MCF 10A (cell line): Measurements from ENCODE around the gene TCF4. TPM values are rescaled to one million over a fixed set of nuclear protein-coding genes. Genes with fewer than 3 reads are reported as not detected.

ENCODE experiments used
- BruUV-seq: library from RNA; stranded (reverse); fragments of 400-500 nt; replicated peaks from 2 replicates; lab custom pipeline; 2021; lab: Mats Ljungman, UMichigan
- CTCF ChIA-PET: fragments of 300-600 bp; sonication (Branson Sonifier 250); formaldehyde crosslinking; extraction: SDS; loops from one replicate; lab custom pipeline; 2021; ENCODE audit warnings: antibody characterized with exemption, inconsistent platforms; lab: Yijun Ruan, JAX
- POLR2A ChIA-PET: fragments of 300-600, 350-650 bp; sonication (Branson Sonifier 250); formaldehyde crosslinking; extraction: SDS; loops from one replicate; lab custom pipeline; 2020; ENCODE audit warnings: antibody characterized with exemption, inconsistent platforms; lab: Yijun Ruan, JAX
- DNase-seq: peaks from one replicate; pipeline ENCODE4 v3.0.0-alpha.2; 2018; ENCODE audit not compliant: unreplicated experiment
- H3K27ac Mint-ChIP-seq: one replicate; pipeline ENCODE4 v1.8.0; 2022; ENCODE audit warnings: mild to moderate bottlenecking, low read depth, mixed read lengths; ENCODE audit not compliant: unreplicated experiment
- H3K27me3 Mint-ChIP-seq: one replicate; pipeline ENCODE4 v1.8.0; 2022; ENCODE audit warnings: mixed read lengths; ENCODE audit not compliant: insufficient read depth, unreplicated experiment
- H3K36me3 Mint-ChIP-seq: one replicate; pipeline ENCODE4 v1.8.0; 2022; ENCODE audit warnings: mild to moderate bottlenecking, moderate library complexity, mixed read lengths; ENCODE audit not compliant: insufficient read depth, unreplicated experiment
- H3K4me1 Mint-ChIP-seq: one replicate; pipeline ENCODE4 v1.8.0; 2022; ENCODE audit warnings: mixed read lengths; ENCODE audit not compliant: insufficient read depth, unreplicated experiment
- H3K4me3 Mint-ChIP-seq: one replicate; pipeline ENCODE4 v1.8.0; 2022; ENCODE audit warnings: mild to moderate bottlenecking, moderate library complexity, mixed read lengths; ENCODE audit not compliant: unreplicated experiment
- H3K9me3 Mint-ChIP-seq: one replicate; pipeline ENCODE4 v1.8.0; 2022; ENCODE audit warnings: mixed read lengths; ENCODE audit not compliant: unreplicated experiment
- intact Hi-C: fragments of 100-400 bp; cut with micrococcal nuclease; formaldehyde crosslinking; loops from 2 replicates; pipeline ENCODE4 v1.14.1; 2022
- total RNA-seq: library from RNA; stranded (reverse); gene quantifications from 2 replicates; pipeline ENCODE4 v1.2.3, GENCODE V29; 2022
- TF ChIP-seq, protein P1 (sequence below): fragments of 200-600 bp; IDR thresholded peaks from one replicate; pipeline ENCODE4 v1.8.0; 2022; ENCODE audit warnings: antibody characterized with exemption, mild to moderate bottlenecking; ENCODE audit not compliant: unreplicated experiment

Gene TCF4
- total RNA-seq, 1 experiment from 2014 or later = 6.2 TPM

DNA sequence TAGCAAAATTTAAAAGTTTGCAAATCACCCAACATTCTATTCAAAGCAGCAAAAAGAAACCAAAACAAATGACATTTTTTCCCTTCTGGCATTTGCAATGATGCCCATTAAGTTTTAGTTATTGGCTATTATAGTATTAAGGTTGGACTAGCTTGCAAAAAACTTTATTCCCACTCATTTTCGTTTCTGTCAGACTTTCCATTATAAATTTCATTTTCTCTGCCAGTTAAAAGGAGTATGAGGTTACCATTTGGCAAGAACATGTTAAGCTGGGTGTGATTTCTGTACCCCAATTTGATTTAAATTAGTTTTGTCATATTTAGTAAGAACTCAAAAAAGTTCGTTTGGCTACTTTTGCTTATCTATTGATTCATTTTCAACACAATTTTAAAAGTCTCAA is 187.9 kb downstream of the TCF4 start:
- TF ChIP-seq, protein P1, sequence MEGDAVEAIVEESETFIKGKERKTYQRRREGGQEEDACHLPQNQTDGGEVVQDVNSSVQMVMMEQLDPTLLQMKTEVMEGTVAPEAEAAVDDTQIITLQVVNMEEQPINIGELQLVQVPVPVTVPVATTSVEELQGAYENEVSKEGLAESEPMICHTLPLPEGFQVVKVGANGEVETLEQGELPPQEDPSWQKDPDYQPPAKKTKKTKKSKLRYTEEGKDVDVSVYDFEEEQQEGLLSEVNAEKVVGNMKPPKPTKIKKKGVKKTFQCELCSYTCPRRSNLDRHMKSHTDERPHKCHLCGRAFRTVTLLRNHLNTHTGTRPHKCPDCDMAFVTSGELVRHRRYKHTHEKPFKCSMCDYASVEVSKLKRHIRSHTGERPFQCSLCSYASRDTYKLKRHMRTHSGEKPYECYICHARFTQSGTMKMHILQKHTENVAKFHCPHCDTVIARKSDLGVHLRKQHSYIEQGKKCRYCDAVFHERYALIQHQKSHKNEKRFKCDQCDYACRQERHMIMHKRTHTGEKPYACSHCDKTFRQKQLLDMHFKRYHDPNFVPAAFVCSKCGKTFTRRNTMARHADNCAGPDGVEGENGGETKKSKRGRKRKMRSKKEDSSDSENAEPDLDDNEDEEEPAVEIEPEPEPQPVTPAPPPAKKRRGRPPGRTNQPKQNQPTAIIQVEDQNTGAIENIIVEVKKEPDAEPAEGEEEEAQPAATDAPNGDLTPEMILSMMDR = no peak
- no peaks in the 10 kb centered on the region for H3K27me3 Mint-ChIP-seq
- POLR2A ChIA-PET = interaction anchor here (0.6 kb wide), 1 partner anchor 82 kb away, joined by 3 read pairs; no protein-coding TSS in a partner anchor
- H3K36me3 Mint-ChIP-seq = no peaks in the 10 kb centered on the region
- intact Hi-C loops = no loop called here
- BruUV-seq = no TSS peak
- H3K4me1 Mint-ChIP-seq = peaks cover 1% of the 10 kb centered on the region
- DNase-seq = no peak
- CTCF ChIA-PET = interaction anchor here (2.0 kb wide), 1 partner anchor 15 kb away, joined by 12 read pairs; no protein-coding TSS in a partner anchor
- no peak overlapping the region for H3K27ac Mint-ChIP-seq
- no peaks in the 10 kb centered on the region for H3K9me3 Mint-ChIP-seq
- no peak overlapping the region for H3K4me3 Mint-ChIP-seq

DNA sequence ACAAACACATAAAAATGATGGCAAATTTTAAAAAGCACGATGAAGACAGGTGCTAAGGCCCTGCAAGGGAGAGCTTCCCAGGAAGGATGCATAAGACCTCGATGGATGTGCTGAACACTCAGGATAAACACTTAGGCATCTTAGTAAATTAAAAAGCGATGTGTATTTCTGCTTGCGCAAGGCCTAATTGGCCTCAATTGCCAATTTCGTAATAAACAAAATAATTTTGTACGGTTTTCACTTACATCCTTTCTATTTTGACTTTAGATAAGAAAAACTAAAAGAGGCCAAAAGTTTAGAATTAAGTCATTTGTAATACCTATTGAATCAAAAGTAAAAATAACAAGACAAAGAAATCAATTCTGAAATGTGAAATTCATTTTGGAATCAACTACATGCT is 189.1 kb downstream of the TCF4 start:
- H3K4me1 Mint-ChIP-seq = no peaks in the 10 kb centered on the region
- POLR2A ChIA-PET = no interaction called here
- TF ChIP-seq, protein P1 = no peak
- no TSS peak for BruUV-seq
- DNase-seq = no peak
- intact Hi-C loops = no loop called here
- no peaks in the 10 kb centered on the region for H3K27me3 Mint-ChIP-seq
- H3K27ac Mint-ChIP-seq = no peak overlapping the region
- CTCF ChIA-PET = no interaction called here
- H3K36me3 Mint-ChIP-seq = no peaks in the 10 kb centered on the region
- no peak overlapping the region for H3K4me3 Mint-ChIP-seq
- no peaks in the 10 kb centered on the region for H3K9me3 Mint-ChIP-seq

DNA sequence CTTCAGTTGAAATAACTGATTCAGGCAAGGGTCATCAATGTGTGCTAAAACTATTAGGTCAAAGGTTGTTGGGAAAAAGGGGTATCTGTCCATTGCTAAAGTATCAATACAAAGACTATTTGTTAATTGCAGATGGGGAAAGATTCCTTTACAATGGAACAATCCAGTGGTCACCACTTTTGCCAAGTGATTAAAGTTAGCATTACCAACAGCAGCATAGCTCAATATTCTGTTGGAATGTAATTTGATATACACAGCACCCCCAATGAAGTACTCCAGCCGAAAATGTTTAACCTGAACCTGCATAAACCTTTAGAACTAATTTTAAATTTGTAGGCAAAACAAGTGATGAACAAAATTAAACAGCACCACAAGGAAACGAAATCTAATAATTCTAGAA is 191.0 kb downstream of the TCF4 start:
- Mint-ChIP-seq H3K27me3 (no peaks in the 10 kb centered on the region), H3K9me3 (no peaks in the 10 kb centered on the region), H3K4me3 (no peak overlapping the region), H3K27ac (no peak overlapping the region), H3K36me3 (no peaks in the 10 kb centered on the region), H3K4me1 (no peaks in the 10 kb centered on the region)
- TF ChIP-seq, protein P1 = no peak
- no peak for DNase-seq
- intact Hi-C loops = no loop called here
- POLR2A ChIA-PET = interaction anchor here (0.7 kb wide), 1 partner anchor 1168 kb away, joined by 3 read pairs; no protein-coding TSS in a partner anchor
- no TSS peak for BruUV-seq
- CTCF ChIA-PET = interaction anchor here (0.6 to 1.0 kb wide), 6 partner anchors 9 to 975 kb away, joined by 3 to 4 read pairs (median 4); no protein-coding TSS in a partner anchor

DNA sequence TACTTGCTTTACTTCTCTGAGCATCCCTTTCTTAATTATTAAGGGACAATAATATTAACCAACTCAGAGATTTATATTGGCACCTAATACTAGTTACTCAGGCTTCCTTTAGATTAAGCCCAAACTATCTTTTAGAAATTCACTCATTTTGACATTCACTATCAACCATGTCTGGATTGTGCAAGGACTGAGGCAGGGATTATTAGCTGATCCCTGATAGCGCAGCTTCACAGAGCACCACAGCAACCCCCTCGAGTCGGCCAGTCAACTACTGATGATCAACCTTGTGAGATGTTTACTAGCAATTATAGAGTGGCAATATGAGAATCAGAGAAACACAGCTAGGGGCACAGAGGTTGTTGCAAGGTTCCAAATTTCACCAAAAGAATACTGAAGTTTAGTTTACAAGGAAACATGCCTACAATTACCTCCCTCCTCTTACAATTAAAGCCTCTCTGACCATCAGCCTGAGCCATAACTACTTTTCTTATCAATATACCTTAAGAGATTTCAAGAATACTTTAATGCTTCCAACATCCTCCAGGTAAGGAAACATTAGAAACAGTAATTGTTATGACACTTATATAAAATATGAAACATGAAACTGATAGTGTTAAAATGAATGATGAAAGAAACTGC is 191.6 kb downstream of the TCF4 start:
- no peak overlapping the region for H3K27ac Mint-ChIP-seq
- CTCF ChIA-PET = interaction anchor here (0.6 to 1.0 kb wide), 5 partner anchors 12 to 975 kb away, joined by 3 to 4 read pairs (median 3); no protein-coding TSS in a partner anchor

More for the DNA sequence above, 191.6 kb downstream of the TCF4 start:
- Mint-ChIP-seq H3K9me3 (no peaks in the 10 kb centered on the region), H3K4me3 (no peak overlapping the region), H3K27me3 (no peaks in the 10 kb centered on the region), H3K4me1 (no peaks in the 10 kb centered on the region), H3K36me3 (no peaks in the 10 kb centered on the region)
- no peak for DNase-seq
- POLR2A ChIA-PET = no interaction called here
- no TSS peak for BruUV-seq
- TF ChIP-seq, protein P1 = no peak
- intact Hi-C loops = no loop called here
